Measurements from ENCODE around the gene HOXB6. TPM values are rescaled to one million over a fixed set of nuclear protein-coding genes. Genes with fewer than 3 reads are reported as not detected.

Gene HOXB6
- polyA plus RNA-seq, 3 donors, result 78.6 to 173 (median 115) TPM

- DNase-seq (ENCODE audit: extremely low read depth in 1 of 11, low read depth in 9 of 11, low spot score in 4 of 11), result peak in 1 of 11 donors; percentile 87
Measured at GRCh38 chr17:48626245-48627117, 21.7 kb upstream of the HOXB6 start, which contains the start of gene HOXB9. Gene HOXB9 (minus strand): TSS chr17:48626358. CDS start chr17:48626269, 89 bp downstream.

GRCh38 chr17:48625495-48626244 is 20.9 kb upstream of the HOXB6 start:
- no peak for DNase-seq (ENCODE audit: extremely low read depth in 1 of 11, low read depth in 9 of 11, low spot score in 4 of 11)

GRCh38 chr17:48624544-48625494 is 20.0 kb upstream of the HOXB6 start:
- DNase-seq (ENCODE audit: extremely low read depth in 1 of 11, low read depth in 9 of 11, low spot score in 4 of 11), result peak in 1 of 11 donors; percentile 11

GRCh38 chr17:48624118-48624517 is 19.3 kb upstream of the HOXB6 start:
- DNase-seq (ENCODE audit: extremely low read depth in 1 of 11, low read depth in 9 of 11, low spot score in 4 of 11), result no peak

DNA sequence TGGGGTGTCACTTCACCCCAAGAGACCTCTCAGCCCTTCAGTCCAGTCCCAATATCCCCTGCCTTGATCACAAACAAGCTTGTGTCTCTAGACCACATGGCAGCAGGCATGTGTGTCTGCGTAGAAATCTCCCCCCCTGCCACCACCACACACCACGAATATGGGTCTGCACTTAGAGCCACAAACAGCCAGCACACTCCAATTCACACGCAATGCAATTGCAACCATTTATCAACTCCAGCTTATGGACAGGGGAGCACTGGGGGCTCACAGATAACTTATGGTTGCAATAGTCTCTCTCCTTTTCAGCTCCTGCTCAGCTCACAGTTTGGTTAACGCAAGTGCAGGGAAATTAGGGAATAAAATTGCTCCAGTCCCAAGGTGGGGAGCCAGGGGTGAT is 18.8 kb upstream of the HOXB6 start:
- no peak for DNase-seq (ENCODE audit: extremely low read depth in 1 of 11, low read depth in 9 of 11, low spot score in 4 of 11)

DNA sequence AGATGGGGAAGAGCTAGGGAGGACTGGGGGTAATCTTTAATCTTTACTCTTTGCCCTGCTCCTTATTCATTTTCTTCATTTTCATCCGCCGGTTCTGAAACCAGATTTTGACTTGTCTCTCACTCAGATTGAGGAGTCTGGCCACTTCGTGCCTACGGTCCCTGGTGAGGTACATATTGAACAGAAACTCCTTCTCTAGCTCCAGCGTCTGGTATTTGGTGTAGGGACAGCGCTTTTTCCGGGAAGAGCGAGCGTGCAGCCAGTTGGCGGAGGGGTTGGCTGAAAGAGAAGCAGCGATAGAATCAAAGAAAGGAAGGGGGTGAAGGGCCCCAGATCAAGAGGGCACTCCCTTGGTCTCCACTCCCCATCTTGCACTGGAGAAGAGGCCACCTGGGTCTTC is 18.1 kb upstream of the HOXB6 start:
- no peak for DNase-seq (ENCODE audit: extremely low read depth in 1 of 11, low read depth in 9 of 11, low spot score in 4 of 11)

DNA sequence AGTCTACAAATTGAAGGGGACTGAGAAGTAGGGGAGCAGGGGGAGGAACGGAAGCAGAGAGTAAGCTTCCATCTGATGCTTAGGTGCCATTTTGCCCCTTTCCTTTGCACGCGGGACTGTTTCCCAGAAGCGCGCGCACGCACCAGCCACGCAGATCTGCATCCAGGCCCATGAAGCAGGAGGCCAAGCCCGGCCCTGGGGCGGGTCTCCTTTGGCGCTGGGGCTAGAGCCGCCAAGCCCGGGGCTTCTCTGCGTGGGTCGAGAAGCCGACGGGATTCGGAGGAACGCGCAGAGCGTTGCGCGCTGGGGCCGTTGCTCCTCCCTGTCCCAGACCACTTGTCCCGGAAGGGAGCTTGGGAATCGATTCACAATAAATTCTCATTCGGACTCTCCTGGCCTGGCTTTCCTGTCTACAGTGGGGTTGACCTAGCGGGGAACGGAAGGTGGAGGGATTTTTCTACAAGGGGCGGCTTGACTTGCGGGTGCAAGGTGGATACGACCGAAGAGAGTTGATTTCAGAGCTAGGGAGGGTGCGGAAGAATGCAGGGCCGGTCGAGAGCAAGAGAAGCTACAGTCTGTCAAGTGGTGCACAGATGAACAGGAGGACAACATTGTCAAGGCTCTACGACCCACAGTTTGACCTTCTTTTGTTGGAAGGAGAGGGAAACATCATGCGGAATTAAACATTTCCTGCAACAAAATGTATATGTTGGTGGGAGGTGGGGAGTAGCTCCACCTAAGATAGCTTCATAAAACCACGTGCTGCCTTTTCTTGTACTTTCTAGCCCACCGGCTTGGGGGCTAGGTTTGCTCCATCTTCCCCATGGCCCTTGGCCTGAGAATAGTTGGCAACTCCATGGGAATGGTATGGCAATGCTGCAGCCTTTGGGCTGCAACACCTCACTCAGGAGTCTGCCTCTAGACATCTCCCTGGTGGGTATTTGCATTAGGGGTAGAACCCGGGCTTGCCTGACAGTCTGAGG is 16.9 kb upstream of the HOXB6 start:
- DNase-seq (ENCODE audit: extremely low read depth in 1 of 11, low read depth in 9 of 11, low spot score in 4 of 11), result no peak

- peak in 1 of 11 donors; percentile 37 for DNase-seq (ENCODE audit: extremely low read depth in 1 of 11, low read depth in 9 of 11, low spot score in 4 of 11)
Measured at GRCh38 chr17:48620461-48621139, 15.8 kb upstream of the HOXB6 start.

GRCh38 chr17:48619826-48620449 is 15.2 kb upstream of the HOXB6 start:
- peak in 1 of 11 donors; percentile 35 for DNase-seq (ENCODE audit: extremely low read depth in 1 of 11, low read depth in 9 of 11, low spot score in 4 of 11)

- peak in 9 of 11 donors; percentile 87 to 91 (median 88) for DNase-seq (ENCODE audit: extremely low read depth in 1 of 11, low read depth in 9 of 11, low spot score in 4 of 11)
Measured at GRCh38 chr17:48618256-48618896, 13.6 kb upstream of the HOXB6 start.

- peak in 2 of 11 donors; percentile 27 to 38 for DNase-seq (ENCODE audit: extremely low read depth in 1 of 11, low read depth in 9 of 11, low spot score in 4 of 11)
Measured at GRCh38 chr17:48617471-48618255, 12.9 kb upstream of the HOXB6 start.

DNA sequence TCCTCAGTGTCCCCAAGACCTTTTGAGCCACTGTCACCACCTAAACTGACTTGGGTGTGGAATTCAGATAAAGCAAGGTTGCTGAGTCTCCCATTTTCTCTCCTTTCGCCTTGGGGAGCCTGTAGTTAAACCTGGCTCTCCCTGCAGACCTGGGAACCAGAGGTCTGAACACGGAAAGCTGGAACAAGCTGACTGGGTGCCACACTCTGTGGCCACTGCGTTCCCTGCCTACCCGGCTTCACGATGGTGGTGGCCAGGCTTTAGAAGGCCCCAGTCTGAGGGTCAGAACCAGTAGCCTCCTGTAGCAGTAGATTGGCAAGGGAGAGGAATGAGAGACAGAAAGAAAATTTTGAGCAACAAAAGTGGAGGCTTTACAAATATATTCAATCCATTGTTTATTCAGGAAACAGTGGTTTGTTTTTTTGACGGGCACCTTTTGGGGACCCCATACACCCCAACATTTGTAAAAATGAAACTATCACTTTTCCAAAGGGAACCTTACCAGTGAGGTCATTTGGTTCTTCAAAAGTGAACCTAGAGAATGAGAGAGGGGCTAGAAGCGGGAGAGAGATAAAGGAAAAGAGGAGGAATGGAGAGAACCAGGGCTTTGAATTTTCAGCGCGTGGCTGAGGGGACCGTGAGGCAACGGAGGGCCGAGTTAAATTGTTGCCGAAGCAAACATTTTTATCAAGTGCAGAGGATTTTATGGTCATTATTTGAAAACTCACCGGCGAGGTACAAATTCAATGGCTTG is 12.1 kb upstream of the HOXB6 start:
- peak in 2 of 11 donors; percentile 15 to 42 for DNase-seq (ENCODE audit: extremely low read depth in 1 of 11, low read depth in 9 of 11, low spot score in 4 of 11)

- DNase-seq (ENCODE audit: extremely low read depth in 1 of 11, low read depth in 9 of 11, low spot score in 4 of 11), result peak in 2 of 11 donors; percentile 25 to 27
Measured at GRCh38 chr17:48615963-48616716, 11.4 kb upstream of the HOXB6 start.
